GM18867 (cell line): ENCODE data around the gene SEMA4F.

Source experiments
- ATAC-seq: cut with Tn5 transposase; IDR thresholded peaks from one replicate; pipeline ENCODE4 v1.9.1; 2021; ENCODE audit warnings: mild to moderate bottlenecking, moderate library complexity; ENCODE audit not compliant: unreplicated experiment

Gene SEMA4F

DNA sequence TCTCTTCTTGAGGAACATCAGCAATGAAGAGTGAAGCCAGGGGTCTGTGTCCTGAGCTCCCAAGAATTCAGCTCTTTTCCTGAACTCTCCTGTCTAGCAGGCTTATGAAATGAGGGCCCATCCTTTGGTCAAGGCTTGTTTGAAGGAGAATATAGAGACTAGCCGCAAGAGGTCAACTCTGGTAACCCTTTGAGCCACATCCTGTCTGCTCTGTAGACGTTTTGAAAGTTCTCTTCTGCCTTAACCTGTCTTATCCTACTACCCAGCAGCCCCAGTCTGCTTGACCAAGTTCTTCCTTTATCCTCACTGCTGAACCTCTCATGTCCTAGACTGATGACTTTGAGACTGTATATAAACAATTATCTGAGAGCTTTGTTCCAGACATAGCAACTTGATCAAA is 5.4 kb downstream of the SEMA4F start:
- ATAC-seq = no peak

DNA sequence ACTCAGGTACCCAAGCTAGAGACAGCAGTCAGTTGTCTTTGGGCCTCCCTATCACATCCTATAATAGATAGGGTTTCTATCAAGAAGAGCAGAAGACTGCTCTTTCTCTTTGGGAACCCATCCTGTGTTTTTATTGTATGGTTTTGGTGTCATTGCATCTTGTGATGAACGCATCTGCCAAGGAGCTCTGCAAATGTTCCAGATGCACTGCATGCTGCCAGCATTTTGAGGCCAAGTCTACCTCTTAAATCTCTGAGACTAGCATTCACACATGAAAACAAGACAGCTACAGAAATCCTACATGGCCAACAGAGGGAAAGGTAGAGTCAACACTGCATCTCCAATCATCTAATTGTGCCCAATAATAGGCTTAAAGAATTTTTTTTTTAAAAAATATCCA is 14.0 kb downstream of the SEMA4F start:
- no peak for ATAC-seq

DNA sequence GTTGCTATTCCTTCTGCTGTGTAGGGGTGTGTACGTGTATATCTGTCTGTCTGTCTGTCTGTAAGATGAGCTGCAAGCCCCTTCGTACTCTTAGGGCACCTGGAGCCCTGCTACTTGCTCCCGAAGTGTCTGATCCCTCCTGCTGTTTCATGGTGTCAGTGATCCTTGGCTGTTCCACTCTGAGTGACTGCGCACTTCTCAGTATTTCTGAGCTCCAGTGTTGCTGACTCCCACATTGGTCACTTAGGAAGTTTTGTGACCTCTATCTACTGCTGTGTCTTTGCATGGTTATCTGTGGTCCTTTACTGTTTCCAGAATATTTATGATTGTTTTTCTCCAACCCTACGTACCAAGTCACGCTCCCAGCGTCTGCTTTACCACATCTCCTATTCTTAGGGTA is 16.2 kb downstream of the SEMA4F start:
- ATAC-seq = no peak

DNA sequence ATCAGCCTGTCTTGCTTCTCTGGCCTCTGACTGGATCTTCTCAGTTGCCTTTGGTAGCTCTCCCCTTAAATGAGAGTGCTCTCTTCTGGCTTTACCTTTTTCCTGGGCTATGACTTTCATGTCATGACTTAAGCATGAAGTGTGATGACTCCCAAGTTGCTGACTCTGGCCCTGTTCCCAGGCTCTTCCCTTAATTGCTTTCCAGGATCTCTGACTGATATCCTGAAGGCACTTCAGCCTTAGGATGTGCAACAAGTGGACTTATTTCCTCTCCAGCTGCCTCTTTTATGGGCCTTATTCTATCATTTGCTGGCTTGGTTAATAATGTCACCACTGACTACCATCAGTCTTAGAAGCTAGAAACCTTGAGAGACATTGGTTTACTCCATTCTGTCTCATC is 17.4 kb downstream of the SEMA4F start:
- no peak for ATAC-seq

DNA sequence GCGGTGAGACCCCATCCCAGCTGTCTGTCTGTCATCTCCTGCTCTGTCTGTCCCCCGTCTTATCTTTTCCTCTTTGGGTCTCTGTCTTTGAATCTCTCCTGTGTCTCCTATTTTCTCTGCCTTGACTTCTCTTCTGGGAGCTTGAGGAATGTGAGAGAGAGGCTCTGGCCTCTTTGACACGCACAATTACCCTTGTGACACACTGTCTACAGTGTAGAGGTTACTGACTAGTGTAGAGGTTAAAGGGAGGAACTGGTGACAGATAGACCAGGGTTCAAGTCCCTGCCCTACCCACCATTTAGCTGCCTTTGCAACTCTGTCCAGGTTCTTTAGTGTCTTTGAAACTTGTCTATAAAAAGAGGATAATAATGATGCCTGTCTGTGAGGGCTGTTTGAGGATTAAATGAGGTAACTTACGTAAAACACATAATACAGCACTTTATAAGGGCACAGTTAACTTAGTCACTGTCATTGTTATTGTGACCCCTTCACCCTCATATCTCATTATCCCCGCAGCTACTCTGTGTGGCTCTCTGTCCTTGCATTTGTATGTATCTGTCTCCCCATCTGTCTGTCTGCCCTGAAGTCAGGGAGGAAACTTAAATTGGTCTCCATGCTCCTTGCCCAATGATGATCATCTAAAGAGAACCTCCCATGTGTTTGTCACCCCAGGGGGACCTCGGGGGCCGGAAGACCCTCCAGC is 19.9 kb downstream of the SEMA4F start:
- ATAC-seq = no peak

DNA sequence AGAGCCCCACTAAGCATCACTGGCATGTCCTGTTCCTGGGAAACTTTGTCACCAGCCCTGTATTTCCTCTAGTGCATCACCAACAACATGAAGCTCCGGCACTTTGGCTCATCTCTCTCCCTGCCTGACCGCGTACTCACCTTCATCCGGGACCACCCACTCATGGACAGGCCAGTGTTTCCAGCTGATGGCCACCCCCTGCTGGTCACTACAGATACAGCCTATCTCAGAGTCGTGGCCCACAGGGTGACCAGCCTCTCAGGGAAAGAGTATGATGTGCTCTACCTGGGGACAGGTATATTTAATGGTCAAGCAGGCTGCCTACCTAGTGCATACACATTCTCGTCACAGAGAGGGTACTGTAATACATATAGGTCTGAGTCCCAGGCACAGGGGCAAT is 21.0 kb downstream of the SEMA4F start:
- no peak for ATAC-seq

DNA sequence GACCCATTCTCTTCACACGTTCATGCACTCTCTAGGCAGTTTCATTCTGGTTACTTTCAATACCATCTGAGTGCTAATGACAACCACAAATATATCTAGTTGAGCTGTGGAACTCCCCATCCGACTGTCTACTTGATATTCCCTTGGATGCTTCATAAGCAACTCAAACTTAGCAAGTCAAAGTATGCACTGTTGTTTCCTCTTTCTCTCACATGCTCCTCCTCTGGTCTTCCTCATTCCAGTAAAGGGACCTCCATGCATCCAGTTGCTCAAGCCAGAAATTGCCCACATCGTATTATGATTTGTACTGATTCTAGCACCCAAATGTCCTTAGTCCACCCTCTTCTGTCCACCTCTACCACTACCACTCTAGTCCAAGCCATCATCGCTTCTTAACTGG is 22.3 kb downstream of the SEMA4F start:
- no peak for ATAC-seq

DNA sequence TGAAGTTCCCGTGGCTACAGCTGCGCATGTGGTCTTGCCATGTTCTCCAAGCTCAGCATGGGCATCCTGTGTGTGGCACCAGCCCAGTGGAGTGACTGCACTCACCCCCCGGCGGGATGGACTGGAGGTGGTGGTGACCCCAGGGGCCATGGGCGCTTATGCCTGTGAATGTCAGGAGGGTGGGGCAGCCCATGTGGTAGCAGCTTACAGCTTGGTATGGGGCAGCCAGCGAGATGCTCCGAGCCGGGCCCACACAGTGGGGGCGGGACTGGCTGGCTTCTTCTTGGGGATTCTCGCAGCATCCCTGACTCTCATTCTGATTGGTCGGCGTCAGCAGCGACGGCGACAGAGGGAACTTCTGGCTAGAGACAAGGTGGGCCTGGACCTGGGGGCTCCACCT is 25.6 kb downstream of the SEMA4F start:
- ATAC-seq = no peak

DNA sequence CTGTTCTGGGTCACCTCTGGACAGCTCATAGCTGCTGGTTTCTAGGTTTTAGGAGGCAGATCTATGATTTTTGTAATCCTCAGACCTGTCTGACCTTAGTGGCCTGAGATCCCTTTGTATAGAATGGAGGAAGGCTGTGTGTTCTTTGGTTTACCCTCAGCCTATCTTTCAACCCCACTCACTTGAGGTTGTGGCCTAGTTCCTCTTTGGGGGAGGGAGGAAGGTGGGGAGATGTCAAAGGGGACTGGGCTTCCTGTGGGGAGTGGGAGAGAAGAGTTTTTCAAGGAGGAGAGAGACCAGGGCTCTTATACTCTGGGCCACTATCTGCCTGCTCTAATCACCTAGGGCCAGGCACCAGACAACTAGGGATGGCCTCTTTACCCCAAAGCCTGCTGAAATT is 28.5 kb downstream of the SEMA4F start:
- no peak for ATAC-seq

DNA sequence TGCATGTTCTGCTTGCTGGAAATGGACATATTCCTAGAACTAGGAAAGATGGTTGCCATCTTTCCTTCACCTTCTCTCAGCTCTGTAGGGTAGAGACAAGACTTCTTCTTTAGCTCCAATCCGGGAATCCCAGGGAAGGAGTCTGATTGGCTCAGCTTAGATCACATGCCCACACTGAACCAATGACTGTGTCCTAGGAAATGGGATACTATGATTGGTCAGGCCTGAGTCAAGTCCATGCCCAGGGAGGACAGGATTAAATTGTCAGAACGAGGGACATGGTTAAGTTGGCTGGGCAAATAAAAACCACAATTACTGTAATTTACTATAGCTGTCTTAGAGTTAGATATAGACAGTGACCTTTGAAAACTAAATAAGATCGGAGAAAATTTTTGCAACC is 31.4 kb downstream of the SEMA4F start:
- no peak for ATAC-seq

DNA sequence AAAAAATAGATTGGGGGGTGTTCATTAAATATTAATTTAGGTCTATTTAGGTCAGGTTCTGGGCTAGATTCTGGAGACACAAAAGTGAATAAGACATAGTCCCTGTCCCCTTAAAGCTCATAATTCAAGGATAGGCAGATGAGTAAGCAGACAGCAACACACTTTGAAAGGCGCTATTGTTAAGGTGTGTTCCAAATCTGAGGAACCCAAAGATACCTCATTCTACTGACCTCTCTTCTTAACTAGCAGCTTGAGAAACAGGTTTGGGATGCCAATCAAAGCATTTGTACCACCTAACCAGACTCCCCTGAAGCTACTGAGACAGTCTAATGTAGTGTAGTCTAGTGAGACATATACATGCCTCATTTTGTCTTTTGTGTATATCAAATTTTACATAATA is 34.8 kb downstream of the SEMA4F start:
- no peak for ATAC-seq

DNA sequence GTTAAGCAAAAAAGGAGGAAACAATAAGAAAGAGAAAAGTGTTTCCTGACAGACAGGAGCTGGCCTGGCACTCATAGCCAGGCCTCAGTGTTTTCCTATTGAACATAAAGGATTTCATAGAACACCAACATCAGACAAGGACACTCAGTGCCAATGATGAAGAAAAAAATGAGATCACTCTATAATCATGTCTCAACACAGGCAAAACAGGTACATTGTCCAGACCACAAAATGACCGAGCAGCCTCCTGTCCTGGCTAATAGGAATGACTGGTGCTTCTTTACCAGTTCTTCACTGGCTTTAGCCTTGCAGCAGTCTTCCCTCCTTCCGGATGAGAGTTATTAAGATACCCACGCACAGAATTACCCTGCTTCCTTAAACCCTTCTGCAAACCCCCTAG is 35.6 kb downstream of the SEMA4F start:
- no peak for ATAC-seq

DNA sequence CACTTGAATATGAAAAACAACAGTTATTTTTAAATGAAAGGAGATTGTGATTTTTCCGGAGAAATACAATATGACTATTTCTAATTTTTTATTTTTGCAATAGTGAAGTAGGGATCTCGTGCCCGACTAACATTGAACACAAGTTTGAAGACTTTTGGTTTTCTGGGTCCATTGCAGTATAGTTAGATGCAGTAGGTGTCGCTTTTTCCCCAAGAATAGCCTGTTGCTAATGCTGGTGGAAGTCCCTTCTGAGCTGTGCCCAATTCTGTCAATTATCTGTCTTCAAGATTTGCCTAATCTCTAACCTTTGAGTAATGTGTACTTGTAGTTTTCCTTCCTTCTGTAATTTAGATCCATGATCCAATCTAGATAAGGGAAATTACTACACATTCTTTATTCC is 36.5 kb downstream of the SEMA4F start:
- ATAC-seq = peak; percentile 87

DNA sequence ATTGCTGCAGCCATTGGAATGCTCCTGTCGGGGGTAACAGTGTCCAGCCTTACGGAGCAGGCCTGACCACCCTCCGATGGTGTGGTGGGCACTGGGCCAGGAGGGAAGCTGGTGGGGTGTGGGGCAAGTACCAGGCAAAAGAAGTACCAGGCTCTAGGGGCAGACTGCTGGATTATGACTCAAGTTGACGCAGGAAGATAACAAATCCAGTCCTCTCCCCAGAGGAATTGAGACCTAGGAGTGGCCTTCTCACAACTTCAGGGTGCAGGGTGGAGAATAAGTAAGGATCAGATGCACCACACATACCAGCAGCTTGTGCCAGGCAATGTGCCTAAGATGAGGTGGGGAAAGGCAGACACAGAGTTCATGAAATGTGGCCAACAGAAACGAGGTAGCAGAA is 37.9 kb downstream of the SEMA4F start:
- ATAC-seq = no peak

DNA sequence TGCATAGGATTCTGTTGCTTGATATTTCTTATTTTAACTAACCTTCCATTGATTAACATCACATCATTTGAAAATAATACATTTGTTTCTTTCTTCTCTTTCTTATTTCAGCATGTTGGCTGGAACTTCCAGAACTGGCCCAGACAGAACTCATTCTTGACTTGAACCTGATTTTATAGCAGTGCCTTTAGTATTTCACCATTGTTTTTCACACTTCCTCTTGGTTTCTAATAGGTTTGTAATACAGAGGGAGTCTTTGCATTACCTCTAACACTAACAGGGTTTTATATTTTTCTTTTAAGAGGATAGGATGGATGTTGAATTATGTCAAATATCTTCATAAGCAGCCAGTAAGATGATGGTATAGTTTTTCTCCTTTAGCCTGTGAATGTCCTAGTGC is 39.2 kb downstream of the SEMA4F start:
- no peak for ATAC-seq

DNA sequence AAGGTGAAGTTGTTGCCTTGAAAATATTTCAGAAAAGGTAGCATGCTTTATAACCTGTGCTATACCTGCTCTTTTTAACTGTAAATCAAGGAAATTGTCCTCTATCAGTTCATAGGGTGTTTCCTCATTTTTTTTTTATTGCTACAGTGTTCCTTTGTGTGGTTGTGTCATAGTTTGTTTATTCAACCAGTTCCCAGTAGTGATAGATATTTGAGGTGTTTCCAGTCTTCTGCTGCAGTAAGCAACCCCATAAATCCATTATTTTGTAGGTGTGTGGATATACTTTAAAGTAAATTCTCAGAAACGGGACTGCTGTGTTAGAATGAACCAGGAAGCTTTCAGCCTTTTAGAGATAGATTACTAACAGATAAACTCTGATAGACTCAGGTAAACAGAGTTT is 39.6 kb downstream of the SEMA4F start:
- ATAC-seq = no peak

DNA sequence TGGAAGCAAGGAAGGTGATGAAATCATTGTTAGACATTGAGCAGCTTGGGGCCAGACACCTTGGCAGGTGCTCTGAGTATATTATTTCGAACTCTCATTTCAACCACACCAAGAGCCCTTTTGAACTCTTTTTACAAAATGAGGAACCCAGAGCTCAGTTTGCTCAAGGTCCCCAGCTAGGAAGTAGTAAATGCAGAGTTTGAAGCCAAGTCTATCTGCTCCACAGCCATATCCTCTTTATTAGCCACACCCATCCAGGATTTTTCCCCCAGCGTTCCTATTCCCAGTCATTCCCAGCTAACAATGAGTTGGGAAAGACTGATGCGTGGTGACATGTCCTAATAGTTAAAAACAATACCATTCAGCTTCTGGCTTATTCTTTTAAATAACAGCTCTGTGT is 40.2 kb downstream of the SEMA4F start:
- no peak for ATAC-seq

DNA sequence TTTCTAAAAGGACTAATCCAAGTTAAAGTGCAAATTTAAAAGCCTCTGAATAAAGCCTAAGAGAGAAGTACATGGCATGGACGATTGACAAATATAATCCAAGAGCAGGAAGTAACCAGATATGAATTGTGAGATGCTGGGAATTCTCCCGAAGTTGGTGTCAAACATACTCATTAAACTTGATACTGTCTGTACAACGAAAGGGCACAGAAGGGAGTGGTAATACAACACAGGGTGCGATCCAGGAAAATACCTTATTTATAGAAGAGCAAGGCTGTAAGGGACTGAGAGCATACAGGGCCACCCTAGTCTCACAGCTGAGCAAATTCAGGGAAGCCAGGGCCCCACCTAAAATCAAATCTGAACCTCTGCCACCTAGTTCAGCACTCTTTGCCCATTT is 41.6 kb downstream of the SEMA4F start:
- no peak for ATAC-seq

DNA sequence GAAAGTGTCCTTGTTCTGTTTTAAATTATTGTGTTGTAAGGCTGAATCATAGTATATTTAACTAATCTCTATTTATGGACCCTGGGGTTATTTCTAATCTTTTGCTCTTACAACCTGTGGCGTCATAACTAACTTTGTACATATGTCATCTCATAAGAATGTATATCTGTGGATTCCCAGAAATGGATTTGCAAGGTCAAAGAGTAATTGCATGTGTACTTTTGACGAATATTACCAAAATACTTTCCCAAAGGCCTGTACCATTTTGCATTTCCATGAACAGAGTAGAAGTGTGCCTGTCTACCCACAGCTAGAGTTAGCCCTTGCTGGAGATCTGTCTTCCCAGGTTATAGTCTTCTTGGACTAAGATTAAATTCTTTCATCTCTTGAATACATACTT is 42.8 kb downstream of the SEMA4F start:
- no peak for ATAC-seq

DNA sequence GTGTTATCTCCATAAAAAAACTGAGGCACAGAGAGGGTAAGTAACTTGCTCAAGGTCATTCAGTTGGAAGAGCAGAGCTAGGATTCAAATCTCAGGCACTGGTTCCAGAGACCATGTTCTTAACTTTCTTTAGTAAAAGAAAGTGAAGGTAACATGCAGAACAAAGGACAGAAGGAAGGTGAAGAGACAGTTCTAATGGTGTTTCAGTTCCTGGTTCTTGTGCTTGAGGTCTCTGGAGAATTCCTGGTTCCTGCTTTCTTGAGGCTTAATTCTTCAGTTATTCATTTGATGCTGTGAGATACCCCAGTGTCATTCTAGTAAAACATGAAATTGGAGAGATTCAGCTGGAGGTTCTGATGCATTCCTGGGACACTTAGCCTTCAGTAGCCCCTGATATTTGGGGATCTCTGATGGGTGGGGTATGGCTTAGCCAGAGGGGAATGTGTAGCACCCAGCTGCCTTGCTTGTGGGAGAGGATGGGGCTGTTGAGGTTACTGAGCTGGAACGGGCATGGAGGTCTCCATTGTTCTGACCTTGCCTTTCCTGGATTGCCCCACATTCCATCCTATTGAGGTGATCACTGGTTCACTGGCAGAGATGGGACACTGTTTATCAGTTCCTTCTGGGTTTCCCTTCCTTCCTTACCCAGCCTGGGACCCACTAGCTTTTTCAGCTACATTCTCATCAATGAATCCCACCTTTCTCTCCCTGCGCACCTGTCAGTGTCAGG is 46.8 kb downstream of the SEMA4F start:
- ATAC-seq = no peak

DNA sequence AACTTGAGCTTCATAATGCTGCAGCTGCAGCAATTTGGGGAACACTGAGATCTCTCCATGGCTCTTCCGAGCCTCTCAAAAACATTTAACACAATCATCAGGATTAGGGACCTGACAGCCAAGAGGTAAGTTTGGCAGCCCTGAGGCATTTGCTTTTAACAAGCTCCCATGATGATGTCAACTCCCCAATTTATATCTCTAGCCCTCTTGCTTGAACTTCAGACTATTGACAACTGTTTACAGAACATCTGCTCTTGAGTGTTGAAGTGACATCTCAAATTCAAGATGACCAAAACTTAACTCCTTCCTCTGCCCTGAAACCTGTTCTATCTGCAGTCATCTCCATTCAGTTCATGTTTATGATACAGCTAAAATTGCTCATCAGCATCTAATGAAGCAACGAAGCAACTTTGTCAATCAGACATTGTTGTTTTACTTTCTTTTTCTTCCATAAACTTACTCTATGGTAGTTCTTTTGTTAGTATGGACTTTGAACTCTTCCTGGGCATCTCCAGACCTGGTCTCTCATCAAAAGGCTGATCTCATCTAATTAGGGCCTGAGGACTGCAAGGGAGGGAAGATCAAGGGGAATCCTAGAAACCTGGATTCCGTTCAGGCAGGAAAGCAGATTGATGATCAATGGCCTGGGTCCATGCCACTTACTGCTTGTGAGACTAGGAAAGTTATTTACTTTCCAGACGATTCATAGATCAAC is 48.1 kb downstream of the SEMA4F start:
- ATAC-seq = no peak

DNA sequence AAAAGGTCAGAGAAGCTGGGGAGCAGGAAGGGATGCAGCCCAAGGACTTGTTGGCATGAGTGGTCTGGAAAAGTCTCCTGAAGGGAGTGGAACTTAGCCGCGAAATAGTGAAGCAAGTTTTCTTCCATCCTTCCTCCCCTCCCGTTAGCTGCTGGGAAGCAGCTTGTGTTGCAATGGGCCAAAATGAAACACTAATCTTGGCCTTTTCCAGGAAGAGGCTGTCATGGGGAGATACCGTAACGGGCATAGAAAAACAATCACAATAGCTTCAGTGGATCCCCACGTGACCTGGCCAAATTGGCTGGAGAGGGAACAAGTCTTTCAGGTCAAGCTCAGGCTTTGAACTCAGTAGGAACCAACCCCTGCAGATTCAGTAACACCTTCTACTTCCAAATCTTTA is 49.3 kb downstream of the SEMA4F start:
- ATAC-seq = no peak
